Fibroblast of pulmonary artery (primary cell): ENCODE results near the gene CDKN1A.

Experiments used
- DNase-seq: peaks from one replicate; pipeline ENCODE4 v3.0.0-alpha.2; 2010; ENCODE audit warnings: low read depth
- H3K4me3 ChIP-seq: replicated peaks from 2 replicates; pipeline ENCODE4 v1.5.1; 2011; ENCODE audit warnings: low read depth, mild to moderate bottlenecking, control low read depth, low read length, moderate library complexity
- TF ChIP-seq, protein P1 (sequence below): IDR thresholded peaks from 2 replicates; pipeline ENCODE4 v1.5.1; 2011; ENCODE audit warnings: mild to moderate bottlenecking, control low read depth, low read length, inconsistent platforms; ENCODE audit errors: missing control alignments

The CDKN1A gene

DNA sequence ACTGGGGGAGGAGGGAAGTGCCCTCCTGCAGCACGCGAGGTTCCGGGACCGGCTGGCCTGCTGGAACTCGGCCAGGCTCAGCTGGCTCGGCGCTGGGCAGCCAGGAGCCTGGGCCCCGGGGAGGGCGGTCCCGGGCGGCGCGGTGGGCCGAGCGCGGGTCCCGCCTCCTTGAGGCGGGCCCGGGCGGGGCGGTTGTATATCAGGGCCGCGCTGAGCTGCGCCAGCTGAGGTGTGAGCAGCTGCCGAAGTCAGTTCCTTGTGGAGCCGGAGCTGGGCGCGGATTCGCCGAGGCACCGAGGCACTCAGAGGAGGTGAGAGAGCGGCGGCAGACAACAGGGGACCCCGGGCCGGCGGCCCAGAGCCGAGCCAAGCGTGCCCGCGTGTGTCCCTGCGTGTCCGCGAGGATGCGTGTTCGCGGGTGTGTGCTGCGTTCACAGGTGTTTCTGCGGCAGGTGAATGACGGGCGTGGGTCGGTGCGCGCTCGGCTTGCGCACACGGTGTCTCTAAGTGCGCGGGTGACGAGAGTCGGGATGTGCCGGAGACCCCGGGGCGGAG lies at the start of gene CDKN1A:
Gene CDKN1A, plus strand, starts transcription at position 227 of the 555 bp plus-strand sequence. CDS start 5,388 bp downstream, outside the sequence.
- peak; percentile 96 for DNase-seq
- TF ChIP-seq, protein P1, sequence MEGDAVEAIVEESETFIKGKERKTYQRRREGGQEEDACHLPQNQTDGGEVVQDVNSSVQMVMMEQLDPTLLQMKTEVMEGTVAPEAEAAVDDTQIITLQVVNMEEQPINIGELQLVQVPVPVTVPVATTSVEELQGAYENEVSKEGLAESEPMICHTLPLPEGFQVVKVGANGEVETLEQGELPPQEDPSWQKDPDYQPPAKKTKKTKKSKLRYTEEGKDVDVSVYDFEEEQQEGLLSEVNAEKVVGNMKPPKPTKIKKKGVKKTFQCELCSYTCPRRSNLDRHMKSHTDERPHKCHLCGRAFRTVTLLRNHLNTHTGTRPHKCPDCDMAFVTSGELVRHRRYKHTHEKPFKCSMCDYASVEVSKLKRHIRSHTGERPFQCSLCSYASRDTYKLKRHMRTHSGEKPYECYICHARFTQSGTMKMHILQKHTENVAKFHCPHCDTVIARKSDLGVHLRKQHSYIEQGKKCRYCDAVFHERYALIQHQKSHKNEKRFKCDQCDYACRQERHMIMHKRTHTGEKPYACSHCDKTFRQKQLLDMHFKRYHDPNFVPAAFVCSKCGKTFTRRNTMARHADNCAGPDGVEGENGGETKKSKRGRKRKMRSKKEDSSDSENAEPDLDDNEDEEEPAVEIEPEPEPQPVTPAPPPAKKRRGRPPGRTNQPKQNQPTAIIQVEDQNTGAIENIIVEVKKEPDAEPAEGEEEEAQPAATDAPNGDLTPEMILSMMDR, result no peak
- peak within 1 kb of the TSS; percentile 99 for H3K4me3 ChIP-seq

DNA sequence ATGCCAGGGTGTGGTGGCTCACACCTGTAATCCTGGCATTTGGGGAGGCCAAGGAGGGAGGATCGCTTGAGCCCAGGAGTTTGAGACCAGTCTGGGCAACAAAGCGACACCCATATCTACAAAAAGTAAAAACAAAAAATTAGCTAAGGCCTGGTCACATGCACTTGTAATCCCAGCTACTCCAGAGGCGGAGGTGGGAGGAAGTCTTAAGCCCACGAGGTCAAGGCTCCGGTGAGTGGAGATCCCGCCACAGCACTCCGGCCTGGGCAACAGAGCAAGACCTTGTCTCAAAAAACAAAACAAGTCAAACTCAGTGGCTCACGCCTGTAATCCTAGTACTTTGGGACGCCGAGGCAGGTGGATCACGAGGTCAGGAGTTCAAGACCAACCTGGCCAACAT lies 48.7 kb upstream of the CDKN1A start:
- no peak overlapping the region for H3K4me3 ChIP-seq
- TF ChIP-seq, protein P1, result no peak
- DNase-seq, result no peak

DNA sequence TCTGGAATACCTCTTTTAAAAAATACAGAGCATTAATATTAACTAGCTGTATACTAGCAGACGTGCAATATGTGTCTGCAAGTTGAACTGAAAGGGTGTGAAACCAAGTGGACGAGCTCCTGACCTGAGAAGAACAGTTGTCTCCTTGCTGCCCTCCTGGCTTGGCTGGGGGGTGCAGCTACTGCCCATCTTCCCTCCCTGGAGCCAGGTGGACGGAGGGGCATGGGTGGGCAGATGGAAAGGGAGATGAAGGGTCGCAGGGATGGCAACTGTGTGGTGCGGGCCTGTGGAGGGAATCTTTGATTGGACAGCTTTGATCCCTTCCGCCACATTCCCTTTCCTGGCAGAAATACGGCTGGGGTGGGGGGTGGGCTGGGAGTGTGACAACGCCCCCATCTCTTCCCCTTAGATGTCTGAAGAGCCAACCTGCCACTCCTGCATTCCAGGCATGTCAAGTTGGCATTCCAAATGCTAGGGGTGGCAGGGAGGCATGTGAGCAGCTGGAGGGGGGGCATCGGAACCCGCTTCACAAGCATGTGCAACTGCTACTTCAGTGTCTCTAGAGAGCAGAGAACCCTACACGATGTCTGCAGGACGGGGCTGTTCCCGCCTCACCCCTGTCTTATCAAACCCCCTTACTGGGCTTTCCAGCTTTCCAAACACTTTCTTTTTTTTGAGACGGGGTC lies 47.0 kb upstream of the CDKN1A start:
- no peak overlapping the region for H3K4me3 ChIP-seq

DNA sequence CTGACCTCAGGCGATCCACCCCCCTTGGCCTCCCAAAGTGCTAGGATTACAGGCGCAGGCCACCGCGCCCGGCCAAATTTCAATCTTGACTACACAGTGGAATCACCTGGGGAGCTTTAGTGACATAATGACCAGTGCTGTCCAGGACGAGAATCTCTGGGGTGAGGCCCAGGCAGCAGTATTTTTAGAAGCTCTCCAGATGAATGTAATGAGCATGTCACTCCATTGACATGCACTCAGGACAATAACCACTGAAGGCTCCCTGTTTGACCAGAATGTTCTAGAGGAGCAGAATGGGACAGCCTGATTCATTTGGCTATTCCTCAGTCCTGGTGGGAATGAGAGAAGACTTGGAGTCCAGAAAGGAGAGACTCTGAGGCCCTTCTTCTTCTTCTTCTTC lies 45.1 kb upstream of the CDKN1A start:
- no peak overlapping the region for H3K4me3 ChIP-seq
- DNase-seq, result no peak
- TF ChIP-seq, protein P1, result no peak

More for the DNA sequence above, 47.0 kb upstream of the CDKN1A start:
- DNase-seq, result no peak
- TF ChIP-seq, protein P1, result no peak

DNA sequence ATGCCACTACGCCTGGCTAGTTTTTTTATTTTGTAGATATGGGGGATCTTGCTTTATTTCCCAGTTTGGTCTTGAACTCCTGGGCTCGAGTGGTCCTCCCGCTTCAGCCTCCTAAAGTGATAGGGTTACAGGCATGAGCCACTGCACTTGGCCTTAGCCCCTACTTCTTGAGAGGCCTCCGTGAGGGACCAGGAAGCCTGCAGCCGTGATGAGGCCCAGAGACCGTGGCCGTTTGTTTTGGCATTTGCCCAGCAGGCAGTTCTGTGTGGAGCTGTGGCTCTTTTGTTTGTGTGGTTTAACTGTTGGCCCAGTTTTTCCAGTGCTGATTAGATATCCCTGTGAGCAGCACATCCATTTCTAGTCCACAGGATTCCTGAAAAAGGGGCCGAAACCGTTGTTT lies 44.6 kb upstream of the CDKN1A start:
- peak; percentile 95 for DNase-seq
- TF ChIP-seq, protein P1, result no peak
- H3K4me3 ChIP-seq, result no peak overlapping the region

DNA sequence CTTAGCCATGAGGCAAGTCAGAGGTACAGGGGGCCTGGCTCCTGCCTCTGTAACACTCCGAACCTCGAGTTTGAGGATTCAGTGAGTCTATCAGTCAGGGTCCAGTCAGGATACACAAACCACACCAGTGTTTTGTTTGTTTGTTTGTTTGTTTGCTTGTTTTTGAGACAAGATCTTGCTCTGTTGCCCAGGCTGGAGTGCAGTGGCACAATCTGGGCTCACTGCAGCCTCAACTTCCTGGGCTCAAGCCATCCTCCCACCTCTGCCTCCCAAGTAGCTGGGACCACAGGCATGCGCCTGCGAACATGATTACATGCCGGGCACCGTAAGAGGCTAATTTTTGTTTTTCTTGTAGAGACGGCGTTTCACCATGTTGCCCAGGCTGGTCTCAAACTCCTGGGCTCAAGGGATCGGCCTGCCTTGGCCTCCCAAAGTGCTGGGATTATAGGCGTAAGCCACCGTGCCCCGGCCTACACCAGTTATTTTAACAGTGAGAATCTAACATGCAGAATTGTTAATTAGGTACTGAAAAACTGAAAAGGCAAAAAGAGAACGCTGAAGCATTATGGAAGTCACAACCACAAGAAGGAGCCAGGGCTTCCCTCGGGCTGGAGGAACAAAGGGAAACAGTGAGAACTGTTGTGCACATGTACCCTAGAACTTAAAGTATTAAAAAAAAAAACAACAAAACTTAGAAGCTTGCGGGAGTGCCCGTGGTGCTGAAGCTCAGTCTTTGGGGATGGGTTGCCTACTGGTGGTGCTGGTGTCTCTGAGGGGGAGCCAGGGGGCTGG lies 44.0 kb upstream of the CDKN1A start:
- no peak overlapping the region for H3K4me3 ChIP-seq
- no peak for DNase-seq
- TF ChIP-seq, protein P1, result no peak
